ENCODE results near the gene RAB21. TPM values are rescaled to one million over a fixed set of nuclear protein-coding genes. Genes with fewer than 3 reads are reported as not detected.

Gene RAB21, protein sequence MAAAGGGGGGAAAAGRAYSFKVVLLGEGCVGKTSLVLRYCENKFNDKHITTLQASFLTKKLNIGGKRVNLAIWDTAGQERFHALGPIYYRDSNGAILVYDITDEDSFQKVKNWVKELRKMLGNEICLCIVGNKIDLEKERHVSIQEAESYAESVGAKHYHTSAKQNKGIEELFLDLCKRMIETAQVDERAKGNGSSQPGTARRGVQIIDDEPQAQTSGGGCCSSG
- total RNA-seq, result 10 to 100 TPM; 55.3 to 65.2 (median 63.6) TPM
- total RNA-seq (2013), result 59.3 TPM
- total RNA-seq, result 89.9 to 270 (median 150) reads per million in 29 experiments

DNA sequence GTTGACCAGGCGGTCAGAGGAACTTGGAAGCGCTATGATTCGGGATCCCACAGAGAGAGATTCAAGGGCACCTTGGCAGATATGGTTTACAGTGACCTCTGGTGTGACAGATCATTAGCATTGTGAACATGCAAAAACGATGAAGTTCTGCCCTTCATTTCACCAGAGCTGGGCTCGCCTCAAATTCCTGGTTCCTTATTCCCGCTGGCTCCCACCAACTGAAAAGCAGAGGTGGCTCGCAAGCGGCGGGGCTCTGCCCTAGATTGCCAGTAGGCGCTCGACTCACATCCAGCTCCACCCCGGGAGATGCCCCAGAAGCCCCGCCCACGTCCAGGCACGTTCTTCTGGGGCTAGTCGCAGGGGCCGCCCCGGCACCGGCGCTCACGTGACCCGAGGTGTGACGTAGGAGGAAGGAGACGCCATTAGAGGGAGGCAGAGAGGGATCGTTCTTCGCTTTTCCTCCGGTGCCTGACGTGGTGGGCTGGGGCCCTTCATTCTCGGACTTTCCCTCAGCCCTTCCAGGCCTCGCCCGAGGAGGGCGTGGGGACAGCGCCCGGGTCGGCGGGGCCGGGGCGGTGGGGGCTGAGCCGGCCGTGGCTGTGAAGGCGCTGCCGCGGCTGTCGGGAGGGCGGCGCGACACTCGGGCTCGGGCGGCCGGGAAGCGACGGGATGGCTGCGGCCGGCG is at the start of gene RAB21:
Gene RAB21, plus strand, starts transcription at position 403 of the 685 bp plus-strand sequence. Its CDS starts 267 bp downstream, at position 670.
- Mint-ChIP-seq H3K27ac (peak within 1 kb of the TSS; percentile 94), H3K36me3 (peaks cover 34% of the 10 kb centered on the region), H3K27me3 (peaks cover 3 to 4% of the 10 kb centered on the region in 2 donors), H3K9me3 (peaks cover 6 to 7% (median 7%) of the 10 kb centered on the region in 3 donors), H3K4me3 (peak within 1 kb of the TSS; percentile 87 to 95 (median 93)), H3K4me1 (peaks cover 42 to 48% (median 47%) of the 10 kb centered on the region in 3 donors)
- Histone ChIP-seq H3K36me3 (ENCODE audit: control insufficient read depth in 2 of 2, extremely low read depth in 1 of 2, insufficient read depth in 1 of 2, low read length in 1 of 2) (peaks cover 3 to 8% of the 10 kb centered on the region in 2 donors), H3K27me3 (replicated peaks in 1 of 2; ENCODE audit: control insufficient read depth in 2 of 2, extremely low read depth in 1 of 2, insufficient read depth in 2 of 2, low read length in 1 of 2) (no peaks in the 10 kb centered on the region), H3K27ac (ENCODE audit: low read length) (peak within 1 kb of the TSS; percentile 90), H3K4me1 (ENCODE audit: control insufficient read depth in 1 of 2, extremely low read depth in 1 of 2, insufficient read depth in 2 of 2, low read length in 2 of 2) (peaks cover 17 to 20% of the 10 kb centered on the region in 2 experiments), H3K4me3 (ENCODE audit: control insufficient read depth in 1 of 2, extremely low read depth in 1 of 2, low read length in 1 of 2) (peak within 1 kb of the TSS; percentile 81 to 88), H3K9me3 (peaks cover 9% of the 10 kb centered on the region)
- 1% methylated on average over 40 of the region's 56 CpGs for WGBS (ENCODE audit: insufficient coverage)
- DNase-seq (peak; percentile 93 to 100 (median 99)), ATAC-seq (replicated peaks in 1 of 4) (peak; percentile 93 to 98 (median 96))
- ChIA-PET CTCF (interaction anchor here (0.5 to 2.3 kb wide), 12 partner anchors 9 to 1449 kb away, joined by 3 to 9 read pairs (median 4); partner anchors contain the start of genes TMEM19 (in 1 of the 2) and ZFC3H1 (in 1 of the 2)), POLR2A (interaction anchor here (0.5 to 3.0 kb wide), 13 partner anchors 9 to 91 kb away, joined by 3 to 18 read pairs (median 4); partner anchors contain the start of genes THAP2 (in 2 of the 2), ZFC3H1 (in 2 of the 2), TBC1D15 (in 1 of the 2) and TMEM19 (in 1 of the 2))

DNA sequence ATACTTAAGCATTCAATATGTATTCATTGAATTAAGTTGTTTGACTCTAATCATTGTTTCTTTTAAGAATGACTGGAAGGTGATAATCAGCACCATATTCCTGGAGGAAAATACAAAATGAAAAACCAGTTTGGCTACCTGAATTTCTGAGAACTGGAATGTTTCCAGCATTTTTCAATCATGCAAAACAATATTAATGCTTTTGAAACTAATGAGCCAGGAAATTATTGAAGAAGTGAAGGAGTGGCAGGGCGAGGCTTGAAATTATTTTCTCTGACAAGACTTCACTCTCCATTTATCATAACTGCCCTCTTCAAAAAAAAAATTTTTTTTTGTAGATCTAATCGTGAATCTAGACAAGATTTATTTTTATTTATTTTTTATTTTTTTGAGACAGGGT is 49.7 kb upstream of the RAB21 start:
- CTCF ChIA-PET, result interaction anchor here in 1 of 2 donors (0.6 kb wide), 1 partner anchor 68 kb away, joined by 3 read pairs; no protein-coding TSS in a partner anchor
- H3K27ac Mint-ChIP-seq, result no peak overlapping the region

DNA sequence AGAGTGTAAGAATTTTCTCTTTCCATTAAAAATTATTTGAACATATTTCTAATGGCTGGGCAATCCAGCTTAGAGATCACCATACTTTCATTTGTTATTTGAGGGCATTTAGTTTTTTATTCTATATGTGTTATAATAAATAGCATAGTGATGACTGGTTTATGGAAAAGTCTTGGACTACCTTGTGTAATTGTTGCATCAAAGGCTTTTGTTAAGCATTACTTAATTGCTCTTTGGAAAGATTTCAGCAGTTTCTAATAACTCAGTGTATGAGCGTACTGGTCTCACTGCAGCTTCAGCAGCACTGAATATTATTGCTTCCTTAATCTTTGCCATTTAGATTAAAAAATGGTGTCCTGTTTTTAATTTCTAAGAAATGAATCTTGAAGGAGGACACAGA is 46.0 kb upstream of the RAB21 start:
- DNase-seq, result no peak
- H3K4me1 Mint-ChIP-seq, result peaks cover 5 to 12% (median 7%) of the 10 kb centered on the region in 3 donors
- peaks cover 0 to 3% of the 10 kb centered on the region in 2 experiments for H3K4me1 ChIP-seq (ENCODE audit: control insufficient read depth in 1 of 2, extremely low read depth in 1 of 2, insufficient read depth in 2 of 2, low read length in 2 of 2)
- no peak overlapping the region for H3K27ac Mint-ChIP-seq
- no peak for ATAC-seq (replicated peaks in 1 of 4)
- no peaks in the 10 kb centered on the region for H3K27me3 ChIP-seq (replicated peaks in 1 of 2; ENCODE audit: control insufficient read depth in 2 of 2, extremely low read depth in 1 of 2, insufficient read depth in 2 of 2, low read length in 1 of 2)
- no peak overlapping the region for H3K4me3 Mint-ChIP-seq
- peaks cover 17 to 25% (median 20%) of the 10 kb centered on the region in 3 donors for H3K9me3 Mint-ChIP-seq
- CTCF ChIA-PET, result interaction anchor here in 1 of 2 donors (0.6 kb wide), 1 partner anchor 223 kb away, joined by 3 read pairs; no protein-coding TSS in a partner anchor
- H3K27ac ChIP-seq (ENCODE audit: low read length), result no peak overlapping the region
- H3K36me3 ChIP-seq (ENCODE audit: control insufficient read depth in 2 of 2, extremely low read depth in 1 of 2, insufficient read depth in 1 of 2, low read length in 1 of 2), result peaks cover 0 to 6% of the 10 kb centered on the region in 2 donors
- H3K4me3 ChIP-seq (ENCODE audit: control insufficient read depth in 1 of 2, extremely low read depth in 1 of 2, low read length in 1 of 2), result no peak overlapping the region
- WGBS (ENCODE audit: insufficient coverage), result 100% methylated on average over 1 of the region's 1 CpG
- H3K9me3 ChIP-seq, result peaks cover 2% of the 10 kb centered on the region
- POLR2A ChIA-PET, result no interaction called here
- peaks cover 36% of the 10 kb centered on the region for H3K36me3 Mint-ChIP-seq
- H3K27me3 Mint-ChIP-seq, result peaks cover 0 to 2% of the 10 kb centered on the region in 2 donors

More for the DNA sequence above, 49.7 kb upstream of the RAB21 start:
- no CpG with 5 or more reads among the region's 2 CpGs for WGBS (ENCODE audit: insufficient coverage)
- ATAC-seq (replicated peaks in 1 of 4) (no peak), DNase-seq (no peak)
- peaks cover 5 to 12% (median 7%) of the 10 kb centered on the region in 3 donors for H3K4me1 Mint-ChIP-seq
- H3K36me3 ChIP-seq (ENCODE audit: control insufficient read depth in 2 of 2, extremely low read depth in 1 of 2, insufficient read depth in 1 of 2, low read length in 1 of 2), result peaks cover 11 to 15% of the 10 kb centered on the region in 2 donors
- no peaks in the 10 kb centered on the region for H3K9me3 ChIP-seq
- no peak overlapping the region for H3K27ac ChIP-seq (ENCODE audit: low read length)
- H3K4me3 Mint-ChIP-seq, result no peak overlapping the region
- no peaks in the 10 kb centered on the region for H3K27me3 Mint-ChIP-seq
- H3K9me3 Mint-ChIP-seq, result no peaks in the 10 kb centered on the region
- H3K27me3 ChIP-seq (replicated peaks in 1 of 2; ENCODE audit: control insufficient read depth in 2 of 2, extremely low read depth in 1 of 2, insufficient read depth in 2 of 2, low read length in 1 of 2), result no peaks in the 10 kb centered on the region
- H3K4me3 ChIP-seq (ENCODE audit: control insufficient read depth in 1 of 2, extremely low read depth in 1 of 2, low read length in 1 of 2), result no peak overlapping the region
- POLR2A ChIA-PET, result no interaction called here
- H3K4me1 ChIP-seq (ENCODE audit: control insufficient read depth in 1 of 2, extremely low read depth in 1 of 2, insufficient read depth in 2 of 2, low read length in 2 of 2), result peaks cover 0 to 3% of the 10 kb centered on the region in 2 experiments
- H3K36me3 Mint-ChIP-seq, result peaks cover 51% of the 10 kb centered on the region

DNA sequence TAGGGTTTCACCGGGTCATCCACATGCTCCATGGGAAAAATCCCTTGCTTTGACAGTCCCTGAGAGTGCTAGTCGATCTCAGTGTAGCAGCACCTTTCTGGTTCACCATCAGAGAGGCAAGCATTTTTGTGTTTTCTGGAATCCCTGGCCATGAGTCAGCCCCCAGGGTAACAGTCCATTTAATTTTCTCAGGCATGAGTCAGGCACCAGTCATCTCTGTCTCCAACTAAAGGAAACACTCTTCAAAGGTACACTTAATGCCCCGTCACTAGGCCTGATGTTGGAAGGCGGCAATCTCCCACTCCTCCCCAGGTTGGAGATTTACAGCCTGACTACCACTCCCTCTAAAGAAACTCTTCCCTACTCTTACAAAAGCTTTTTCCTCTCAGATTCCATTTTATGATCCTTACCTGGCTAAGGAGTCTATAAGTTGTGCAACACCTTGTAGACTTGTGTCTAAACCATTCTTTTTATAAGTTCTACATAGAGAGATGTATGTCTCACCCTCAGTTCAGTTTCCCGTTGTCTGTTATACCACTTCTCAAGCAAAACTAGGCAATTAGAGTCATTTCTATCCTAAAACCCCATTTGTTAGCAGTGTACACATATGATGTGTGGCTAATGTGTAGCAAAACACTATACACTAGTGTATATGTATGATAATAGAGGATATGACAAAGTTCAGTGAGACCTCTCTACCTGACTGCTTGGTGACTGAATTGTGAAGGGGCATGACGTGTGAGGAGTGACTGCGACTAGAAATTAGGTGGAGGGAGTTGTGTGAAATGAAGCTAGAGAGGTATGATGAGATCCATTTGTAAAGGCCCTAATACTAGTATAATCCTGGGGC is 44.2 kb upstream of the RAB21 start:
- H3K4me3 Mint-ChIP-seq, result no peak overlapping the region
- POLR2A ChIA-PET, result no interaction called here
- ATAC-seq (replicated peaks in 1 of 4) (no peak), DNase-seq (no peak)
- no peak overlapping the region for H3K27ac Mint-ChIP-seq
- 89% methylated on average over 4 of the region's 7 CpGs for WGBS (ENCODE audit: insufficient coverage)
- Histone ChIP-seq H3K27ac (ENCODE audit: low read length) (no peak overlapping the region), H3K27me3 (replicated peaks in 1 of 2; ENCODE audit: control insufficient read depth in 2 of 2, extremely low read depth in 1 of 2, insufficient read depth in 2 of 2, low read length in 1 of 2) (peaks cover 0 to 4% of the 10 kb centered on the region in 2 experiments), H3K9me3 (peaks cover 4% of the 10 kb centered on the region), H3K4me1 (ENCODE audit: control insufficient read depth in 1 of 2, extremely low read depth in 1 of 2, insufficient read depth in 2 of 2, low read length in 2 of 2) (peaks cover 0 to 3% of the 10 kb centered on the region in 2 experiments), H3K36me3 (ENCODE audit: control insufficient read depth in 2 of 2, extremely low read depth in 1 of 2, insufficient read depth in 1 of 2, low read length in 1 of 2) (peaks cover 0 to 2% of the 10 kb centered on the region in 2 donors), H3K4me3 (ENCODE audit: control insufficient read depth in 1 of 2, extremely low read depth in 1 of 2, low read length in 1 of 2) (no peak overlapping the region)
- H3K36me3 Mint-ChIP-seq, result peaks cover 26% of the 10 kb centered on the region
- peaks cover 5 to 12% (median 7%) of the 10 kb centered on the region in 3 donors for H3K4me1 Mint-ChIP-seq
- peaks cover 18 to 33% (median 25%) of the 10 kb centered on the region in 3 donors for H3K9me3 Mint-ChIP-seq
- peaks cover 0 to 2% of the 10 kb centered on the region in 2 donors for H3K27me3 Mint-ChIP-seq
- CTCF ChIA-PET, result no interaction called here

DNA sequence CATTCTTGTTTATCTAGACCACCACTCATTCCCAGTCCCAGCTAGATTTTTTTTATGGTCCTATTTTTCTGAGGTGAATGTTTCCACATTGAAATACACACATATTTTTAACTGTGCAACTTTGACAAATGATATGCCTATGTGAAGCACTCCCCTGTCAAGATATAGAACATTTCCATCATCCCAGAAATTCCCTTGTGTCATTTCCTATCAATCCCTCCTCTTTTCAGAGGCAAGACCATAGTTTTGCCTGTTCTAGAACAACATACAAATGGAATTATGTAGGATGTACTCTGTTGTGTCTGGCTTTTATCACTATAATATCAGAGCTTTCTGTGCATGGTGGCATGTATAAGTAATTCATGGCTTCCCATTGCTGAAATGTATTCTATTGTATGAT is 36.1 kb upstream of the RAB21 start:
- Mint-ChIP-seq H3K9me3 (peaks cover 10 to 16% (median 13%) of the 10 kb centered on the region in 3 donors), H3K36me3 (no peaks in the 10 kb centered on the region), H3K4me1 (no peaks in the 10 kb centered on the region), H3K4me3 (no peak overlapping the region), H3K27me3 (peaks cover 0 to 2% of the 10 kb centered on the region in 2 donors), H3K27ac (no peak overlapping the region)
- CTCF ChIA-PET, result interaction anchor here in 1 of 2 donors (0.5 kb wide), 1 partner anchor 1840 kb away, joined by 5 read pairs; no protein-coding TSS in a partner anchor
- Histone ChIP-seq H3K27me3 (replicated peaks in 1 of 2; ENCODE audit: control insufficient read depth in 2 of 2, extremely low read depth in 1 of 2, insufficient read depth in 2 of 2, low read length in 1 of 2) (peaks cover 0 to 4% of the 10 kb centered on the region in 2 experiments), H3K9me3 (peaks cover 3% of the 10 kb centered on the region), H3K4me1 (ENCODE audit: control insufficient read depth in 1 of 2, extremely low read depth in 1 of 2, insufficient read depth in 2 of 2, low read length in 2 of 2) (no peaks in the 10 kb centered on the region), H3K27ac (ENCODE audit: low read length) (no peak overlapping the region), H3K36me3 (ENCODE audit: control insufficient read depth in 2 of 2, extremely low read depth in 1 of 2, insufficient read depth in 1 of 2, low read length in 1 of 2) (no peaks in the 10 kb centered on the region), H3K4me3 (ENCODE audit: control insufficient read depth in 1 of 2, extremely low read depth in 1 of 2, low read length in 1 of 2) (no peak overlapping the region)
- no peak for ATAC-seq (replicated peaks in 1 of 4)
- DNase-seq, result no peak
- POLR2A ChIA-PET, result no interaction called here
